Measurements from ENCODE around the gene EFEMP1. TPM values are rescaled to one million over a fixed set of nuclear protein-coding genes. Genes with fewer than 3 reads are reported as not detected.

EFEMP1 gene
- total and polyA plus RNA-seq, 9 of the 15 experiments (the other 6 are each of a cell fraction or from before 2014, with no cell fraction given), result 0.05 to 6.2 (median 0.22) TPM

- ChIA-PET POLR2A (no interaction called here), CTCF (ENCODE audit: low intra/inter-chr PET ratio) (no interaction called here)
- Histone ChIP-seq H3K4me1 (replicated peaks in 1 of 2; ENCODE audit: control insufficient read depth in 2 of 2, insufficient read depth in 2 of 2, low read length in 2 of 2) (no peaks in the 10 kb centered on the region), H3K9me1 (ENCODE audit: control insufficient read depth, insufficient read depth, low read length) (no peaks in the 10 kb centered on the region), H2AFZ (ENCODE audit: low read depth, low read length) (no peak overlapping the region), H3K36me3 (ENCODE audit: control insufficient read depth, insufficient read depth, low read length) (no peaks in the 10 kb centered on the region), H3K27ac (ENCODE audit: extremely low read depth, low read depth, low read length) (no peak overlapping the region), H3K79me2 (ENCODE audit: control insufficient read depth, insufficient read depth, low read length) (no peaks in the 10 kb centered on the region), H3K9me3 (replicated peaks; ENCODE audit: control insufficient read depth, insufficient read depth, low read depth, low read length) (no peaks in the 10 kb centered on the region), H3K4me3 (no peak overlapping the region), H4K20me1 (replicated peaks; ENCODE audit: control insufficient read depth, insufficient read depth, low read length) (no peaks in the 10 kb centered on the region), H3K9ac (ENCODE audit: insufficient read depth in 1 of 2, low read depth in 2 of 2, low read length in 2 of 2) (no peak overlapping the region), H3K27me3 (ENCODE audit: control insufficient read depth in 2 of 2, insufficient read depth in 2 of 2, low read length in 2 of 2) (peaks cover 5 to 14% of the 10 kb centered on the region in 2 experiments), H3K4me2 (ENCODE audit: insufficient read depth, low read length) (no peak overlapping the region)
- intact Hi-C loops (cut with micrococcal nuclease), result no loop called here
- DNase-seq (ENCODE audit: extremely low read depth in 1 of 4, low spot score in 3 of 4), result no peak
- no peak for FAIRE-seq
- WGBS (ENCODE audit: insufficient coverage, low coverage, missing lambda C conversion rate), result 2% methylated on average over 3 of the region's 3 CpGs
- ATAC-seq, result no peak
- TF ChIP-seq ZNF609 (CRISPR knock-in tag; IDR thresholded peaks at IDR 0.05; ENCODE audit: borderline replicate concordance), result no peak
- no peak for TF ChIP-seq TCF7L2 (IDR thresholded peaks at IDR 0.05; ENCODE audit: low read depth, low read length)
- no peak for TF ChIP-seq SNAPC5 (CRISPR knock-in tag; IDR thresholded peaks at IDR 0.05)
- TF ChIP-seq ZFP1 (CRISPR knock-in tag; IDR thresholded peaks at IDR 0.05), result no peak
- no peak for TF ChIP-seq PHB (CRISPR knock-in tag; IDR thresholded peaks at IDR 0.05)
- TF ChIP-seq BHLHE40 (IDR thresholded peaks at IDR 0.05; ENCODE audit: low read length), result no peak
- TF ChIP-seq TCF7 (IDR thresholded peaks at IDR 0.05; ENCODE audit: borderline replicate concordance), result no peak
- no peak for TF ChIP-seq ZNF232 (CRISPR knock-in tag; IDR thresholded peaks at IDR 0.05)
- no peak for TF ChIP-seq ZBTB8A (IDR thresholded peaks at IDR 0.05; ENCODE audit: partially characterized antibody)
- no TSS peak for BruUV-seq (replicated peaks)
- in situ Hi-C loops (cut with MboI), result no loop called here
Observed at GRCh38 chr2:55912926-55913325, 10.7 kb downstream of the EFEMP1 start.

All from K562 (cell line).